VCaP (cell line): ENCODE measurements around the gene JPH2.

Experiments used
- H3K27ac ChIP-seq: fragments of 450-650 bp; 2 replicates; pipeline ENCODE4 v1.5.1; 2017
- TF ChIP-seq, protein P1 (sequence below): fragments of 450-650 bp; conservative IDR thresholded peaks from 2 replicates; pipeline ENCODE4 v1.5.1; 2017; ENCODE audit warnings: mild to moderate bottlenecking, moderate library complexity

The JPH2 gene

DNA sequence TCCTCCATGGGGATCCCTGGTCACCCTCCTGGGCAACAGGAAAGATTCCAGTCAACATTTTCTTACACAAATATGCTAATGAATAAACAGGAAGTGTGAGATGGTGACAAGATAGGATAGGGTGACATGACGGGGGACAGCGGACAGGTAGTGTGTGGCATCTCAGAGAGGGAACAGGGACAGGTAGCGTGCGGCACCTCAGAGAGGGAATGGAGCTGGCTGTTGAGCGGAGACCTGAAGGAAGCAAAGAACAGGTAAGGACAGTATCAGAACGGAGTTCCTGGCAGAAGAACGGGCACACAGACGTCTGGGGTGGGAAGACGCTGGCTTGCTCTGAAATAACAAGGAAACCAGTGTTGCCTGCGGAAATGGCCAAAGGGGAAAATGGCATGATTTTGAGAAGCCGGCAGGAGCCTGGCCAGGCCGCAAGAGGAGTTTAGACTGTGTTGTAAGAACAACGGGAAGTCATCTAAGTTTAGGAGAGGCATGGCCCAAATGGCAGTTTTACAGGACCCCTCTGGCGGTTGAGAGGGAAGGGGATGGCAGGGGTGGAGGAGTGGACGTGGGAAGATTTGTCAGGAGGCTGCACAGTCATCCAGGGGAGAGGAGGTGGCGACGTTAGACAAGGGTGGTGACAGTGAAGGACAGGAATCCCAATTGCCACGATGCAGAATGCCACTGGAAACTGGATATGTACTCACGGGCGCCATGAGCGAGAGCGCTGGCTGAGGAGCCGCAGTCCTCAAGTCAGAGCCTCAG is 111.6 kb downstream of the JPH2 start:
- TF ChIP-seq, protein P1, sequence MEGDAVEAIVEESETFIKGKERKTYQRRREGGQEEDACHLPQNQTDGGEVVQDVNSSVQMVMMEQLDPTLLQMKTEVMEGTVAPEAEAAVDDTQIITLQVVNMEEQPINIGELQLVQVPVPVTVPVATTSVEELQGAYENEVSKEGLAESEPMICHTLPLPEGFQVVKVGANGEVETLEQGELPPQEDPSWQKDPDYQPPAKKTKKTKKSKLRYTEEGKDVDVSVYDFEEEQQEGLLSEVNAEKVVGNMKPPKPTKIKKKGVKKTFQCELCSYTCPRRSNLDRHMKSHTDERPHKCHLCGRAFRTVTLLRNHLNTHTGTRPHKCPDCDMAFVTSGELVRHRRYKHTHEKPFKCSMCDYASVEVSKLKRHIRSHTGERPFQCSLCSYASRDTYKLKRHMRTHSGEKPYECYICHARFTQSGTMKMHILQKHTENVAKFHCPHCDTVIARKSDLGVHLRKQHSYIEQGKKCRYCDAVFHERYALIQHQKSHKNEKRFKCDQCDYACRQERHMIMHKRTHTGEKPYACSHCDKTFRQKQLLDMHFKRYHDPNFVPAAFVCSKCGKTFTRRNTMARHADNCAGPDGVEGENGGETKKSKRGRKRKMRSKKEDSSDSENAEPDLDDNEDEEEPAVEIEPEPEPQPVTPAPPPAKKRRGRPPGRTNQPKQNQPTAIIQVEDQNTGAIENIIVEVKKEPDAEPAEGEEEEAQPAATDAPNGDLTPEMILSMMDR, result no peak
- peak overlapping the region; percentile 79 for H3K27ac ChIP-seq

DNA sequence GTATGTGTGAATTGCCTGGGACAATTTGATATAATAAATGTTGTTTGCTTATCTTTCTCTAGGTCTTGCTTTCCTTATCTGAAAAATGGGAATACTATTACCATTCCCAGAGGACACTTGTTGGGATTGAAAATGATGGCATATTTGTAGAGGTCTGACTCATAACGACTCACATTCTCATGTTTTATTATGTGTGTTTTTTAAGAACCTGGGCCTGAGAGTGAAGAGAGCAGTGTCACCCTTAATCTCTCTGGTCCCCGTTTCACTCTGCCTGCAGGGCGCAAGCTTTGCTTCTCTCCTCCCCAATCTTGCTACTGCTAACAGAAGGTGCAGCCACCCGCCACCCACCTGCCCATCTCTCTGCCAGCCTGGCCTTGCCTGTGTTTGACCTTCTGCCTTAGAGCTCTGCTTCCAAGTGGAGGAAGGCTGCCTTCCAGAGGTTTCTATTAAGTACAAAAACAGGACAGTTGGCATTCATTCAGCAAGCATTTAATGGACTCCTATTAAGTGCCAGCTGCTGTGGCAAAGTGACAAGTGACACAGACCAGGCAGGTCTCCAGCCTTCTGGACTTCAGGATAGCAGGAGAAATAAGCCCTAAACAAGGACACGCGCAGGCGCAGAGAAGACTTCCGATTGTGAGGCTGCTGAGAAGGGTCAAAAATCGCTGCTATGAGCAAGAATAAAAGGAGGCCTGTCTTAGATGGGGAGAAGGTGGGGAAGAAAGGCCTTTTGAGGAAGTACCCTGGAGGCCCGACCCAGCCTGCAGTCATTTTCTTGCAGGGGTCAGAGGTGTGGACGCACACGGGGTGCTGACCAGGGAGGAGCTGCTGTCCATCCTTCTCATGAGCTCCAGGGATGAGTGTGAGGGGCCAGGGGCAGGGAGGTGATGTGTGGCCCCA is 112.5 kb downstream of the JPH2 start:
- TF ChIP-seq, protein P1, result peak; percentile 36; the same call in 1 of the 2 replicates
- H3K27ac ChIP-seq, result peak overlapping the region; percentile 79

DNA sequence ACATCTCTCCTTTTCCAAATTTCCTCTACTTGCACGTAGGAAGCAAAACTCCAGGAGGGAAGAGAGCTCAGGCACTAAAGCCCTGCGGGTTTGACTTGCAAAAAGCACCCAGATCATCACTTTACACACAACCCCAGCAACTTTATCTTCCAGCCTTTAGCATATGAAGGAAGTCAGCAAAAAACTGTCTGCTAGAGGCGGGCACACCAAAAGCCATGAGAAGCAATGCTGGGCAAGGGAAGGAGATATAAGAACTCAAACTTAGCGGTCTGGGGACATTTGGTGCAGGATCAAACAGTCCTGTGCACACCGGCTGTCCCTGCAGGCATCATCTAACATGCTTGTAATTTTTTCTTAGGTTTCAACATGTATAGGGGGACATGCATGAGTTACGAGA is 113.3 kb downstream of the JPH2 start:
- H3K27ac ChIP-seq, result peak overlapping the region; percentile 79
- TF ChIP-seq, protein P1, result no peak

DNA sequence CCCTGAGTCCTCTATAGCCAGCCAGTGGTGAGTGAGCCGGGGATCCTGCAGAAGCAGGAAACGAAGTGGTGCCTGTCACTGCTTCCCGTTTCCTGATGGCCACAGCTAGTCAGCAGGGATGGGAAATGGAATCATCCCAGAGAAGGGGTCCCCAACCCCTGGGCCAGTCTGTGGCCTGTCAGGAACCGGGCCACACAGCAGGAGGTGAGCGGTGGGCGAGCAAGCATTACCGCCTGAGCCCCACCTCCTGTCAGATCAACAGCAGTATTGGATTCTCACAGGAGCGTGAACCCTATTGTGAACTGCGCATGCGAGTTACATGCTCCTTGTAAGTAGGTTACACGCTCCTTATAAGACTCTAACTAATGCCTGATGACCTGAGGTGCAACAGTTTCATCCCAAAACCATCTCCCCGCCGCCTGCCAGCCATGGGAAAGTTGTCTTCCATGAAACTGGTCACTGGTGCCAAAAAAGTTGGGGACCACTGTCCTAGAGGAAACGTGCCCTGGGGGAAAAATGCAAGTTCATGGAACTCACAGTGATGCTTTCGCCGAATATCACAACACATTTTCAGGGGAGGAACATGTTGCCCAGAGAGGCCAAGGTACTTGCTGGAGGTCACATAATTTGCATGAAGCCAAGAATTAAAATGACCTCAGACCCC is 113.8 kb downstream of the JPH2 start:
- TF ChIP-seq, protein P1, result no peak
- no peak overlapping the region; the same call in 1 of the 2 replicates for H3K27ac ChIP-seq

DNA sequence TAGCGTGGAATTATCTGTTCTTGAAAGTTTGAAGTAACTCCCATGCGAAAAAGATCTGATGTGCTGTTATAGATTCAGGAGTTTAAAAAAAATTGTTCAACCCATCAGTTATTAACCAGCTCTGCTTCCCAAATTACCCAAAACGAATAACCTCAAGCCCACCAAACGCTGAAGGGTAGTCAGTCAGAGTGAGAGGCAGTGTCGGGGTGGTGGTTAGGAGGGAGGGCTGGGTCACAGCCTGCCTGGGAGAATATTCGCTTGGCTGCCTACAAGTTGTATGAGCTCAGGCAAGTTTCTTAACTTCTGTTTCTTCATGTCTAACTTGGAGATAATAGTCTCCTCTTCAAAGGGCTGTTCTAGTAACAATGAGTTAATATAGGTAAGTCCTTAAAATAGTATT is 114.6 kb downstream of the JPH2 start:
- H3K27ac ChIP-seq, result no peak overlapping the region
- TF ChIP-seq, protein P1, result no peak

DNA sequence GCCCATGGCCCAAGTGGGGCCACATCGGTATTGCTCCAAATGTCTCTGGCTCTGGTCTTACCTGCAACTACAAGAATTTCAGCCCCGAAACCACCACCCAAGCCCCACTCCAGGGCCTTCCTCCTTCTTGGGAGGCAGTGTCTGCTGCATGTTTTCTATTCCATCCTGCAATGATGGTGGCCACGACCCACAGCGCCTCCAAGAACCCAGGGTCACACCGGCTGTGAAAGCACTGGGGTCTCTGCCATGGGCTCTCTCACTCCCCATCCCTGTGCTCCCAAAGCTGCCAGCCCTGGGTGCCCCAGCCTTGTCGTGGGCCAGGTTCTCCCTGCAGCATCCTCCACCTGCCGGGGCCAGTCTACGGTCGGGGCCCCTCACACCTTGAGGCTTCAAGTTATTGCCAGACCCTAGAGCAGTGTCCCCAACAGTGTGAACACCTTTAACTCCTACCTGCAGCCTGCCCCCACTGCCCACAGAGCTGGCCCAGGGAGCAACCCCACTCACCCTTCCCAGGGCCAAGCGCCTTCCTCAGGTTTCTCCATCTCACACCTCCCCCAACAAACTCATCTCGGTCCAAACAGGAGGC is 115.4 kb downstream of the JPH2 start:
- TF ChIP-seq, protein P1, result no peak
- H3K27ac ChIP-seq, result no peak overlapping the region
